ENCODE data around the gene BTBD7. TPM values are rescaled to one million over a fixed set of nuclear protein-coding genes. Genes with fewer than 3 reads are reported as not detected.

Gene BTBD7
- total and polyA plus RNA-seq, 2 experiments from 2014 or later: 24.4 to 32.8 TPM

GRCh38 chr14:93348292-93348691, 15.5 kb upstream of the BTBD7 start:
- peaks cover 9% of the 10 kb centered on the region for H3K9me2 ChIP-seq (ENCODE audit: insufficient read depth)
- ATAC-seq: no peak
- H3K79me2 ChIP-seq (replicated peaks; ENCODE audit: insufficient read depth): no peaks in the 10 kb centered on the region
- H3K27ac ChIP-seq (ENCODE audit: low read depth): no peak overlapping the region
- peaks cover 27% of the 10 kb centered on the region for H3K4me1 ChIP-seq (ENCODE audit: insufficient read depth)
- H3K4me3 Mint-ChIP-seq: no peak overlapping the region
- TF ChIP-seq JUNB (IDR thresholded peaks at IDR 0.05; ENCODE audit: unreplicated experiment): no peak
- TF ChIP-seq ETS1 (IDR thresholded peaks at IDR 0.05): no peak
- TF ChIP-seq ZNF462 (CRISPR knock-in tag; IDR thresholded peaks at IDR 0.05): no peak
- no peak for TF ChIP-seq STAT1 (IDR thresholded peaks at IDR 0.05; ENCODE audit: unreplicated experiment)
- TF ChIP-seq REST (IDR thresholded peaks at IDR 0.05; ENCODE audit: unreplicated experiment): no peak
- no peak for TF ChIP-seq CREB1 (CRISPR knock-in tag; IDR thresholded peaks at IDR 0.05; ENCODE audit: low read depth)
- TF ChIP-seq NANOG (IDR thresholded peaks at IDR 0.05; ENCODE audit: borderline replicate concordance): no peak
- TF ChIP-seq POLR2AphosphoS5 (IDR thresholded peaks at IDR 0.05; ENCODE audit: low read depth): no peak
- H3K4me3 ChIP-seq: no peak overlapping the region
- DNase-seq (ENCODE audit: low spot score): no peak
- H3K9me3 Mint-ChIP-seq: peaks cover 25% of the 10 kb centered on the region
- no peak overlapping the region for H3K4me2 ChIP-seq
- peaks cover 28% of the 10 kb centered on the region for H3K4me1 Mint-ChIP-seq
- H2AFZ ChIP-seq: no peak overlapping the region
- no peaks in the 10 kb centered on the region for H4K20me1 ChIP-seq (replicated peaks; ENCODE audit: insufficient read depth)
- no peaks in the 10 kb centered on the region for H3K27me3 Mint-ChIP-seq (ENCODE audit: insufficient read depth, low read depth, poor library complexity)
- 0 out of 2 replicates have a peak, but pooled peaks cover 4% of the 10 kb centered on the region for H3F3A ChIP-seq (replicated peaks; ENCODE audit: low read depth)
- H3K36me3 Mint-ChIP-seq (ENCODE audit: low read depth): peaks cover 16% of the 10 kb centered on the region
- H3K27ac Mint-ChIP-seq: no peak overlapping the region
- H3K36me3 ChIP-seq (ENCODE audit: insufficient read depth): no peaks in the 10 kb centered on the region
- no peaks in the 10 kb centered on the region for H3K27me3 ChIP-seq (ENCODE audit: insufficient read depth)

Data from GM23338 (cell line).